Suppressor macrophage treated with lipopolysaccharide for 4 hours (primary cell): ENCODE measurements around the gene SPATA31C2.
"Not testable (repeated sequence)": the region's sequence is repeated elsewhere in the genome, so short reads cannot be mapped to it uniquely, and the experiment has no call there.

Experiments
- DNase-seq: peaks from one replicate; pipeline ENCODE4 v3.0.0-alpha.2; 2020

The SPATA31C2 gene

GRCh38 chr9:88138375-88138774 is at the start of gene SPATA31C2:
Gene SPATA31C2, minus strand, starts transcription at chr9:88138475. Its CDS starts 29 bp downstream, at chr9:88138446.
- DNase-seq = not testable (repeated sequence)

GRCh38 chr9:88187631-88188030 is 49.4 kb upstream of the SPATA31C2 start:
- DNase-seq = no peak

- no peak for DNase-seq
These were observed 48.3 kb upstream of the SPATA31C2 start for GRCh38 chr9:88186495-88187110.

GRCh38 chr9:88184976-88185375 is 46.7 kb upstream of the SPATA31C2 start:
- DNase-seq = no peak

GRCh38 chr9:88183798-88184495 is 45.7 kb upstream of the SPATA31C2 start:
- DNase-seq = no peak

GRCh38 chr9:88182501-88182900 is 44.2 kb upstream of the SPATA31C2 start:
- DNase-seq = no peak

GRCh38 chr9:88180081-88180765 is 41.9 kb upstream of the SPATA31C2 start:
- peak; percentile 37 for DNase-seq

GRCh38 chr9:88179062-88179521 is 40.8 kb upstream of the SPATA31C2 start:
- peak; percentile 13 for DNase-seq

- no peak for DNase-seq
These were observed 40.4 kb upstream of the SPATA31C2 start for GRCh38 chr9:88178641-88179040.

- peak; percentile 10 for DNase-seq
These were observed 39.1 kb upstream of the SPATA31C2 start for GRCh38 chr9:88177371-88177770.

GRCh38 chr9:88174324-88174723 is 36.0 kb upstream of the SPATA31C2 start:
- no peak for DNase-seq

GRCh38 chr9:88173378-88173999 is 35.2 kb upstream of the SPATA31C2 start:
- DNase-seq = peak; percentile 79

GRCh38 chr9:88169700-88170099 is 31.4 kb upstream of the SPATA31C2 start:
- DNase-seq = peak; percentile 10

GRCh38 chr9:88168564-88168963 is 30.3 kb upstream of the SPATA31C2 start:
- DNase-seq = no peak

GRCh38 chr9:88166660-88167059 is 28.4 kb upstream of the SPATA31C2 start:
- no peak for DNase-seq

GRCh38 chr9:88164850-88165249 is 26.6 kb upstream of the SPATA31C2 start:
- peak; percentile 9 for DNase-seq

- no peak for DNase-seq
These were observed 22.9 kb upstream of the SPATA31C2 start for GRCh38 chr9:88161144-88161543.

- DNase-seq = no peak
These were observed 5.8 kb upstream of the SPATA31C2 start for GRCh38 chr9:88143957-88144625.

- no peak for DNase-seq
These were observed 4.9 kb upstream of the SPATA31C2 start for GRCh38 chr9:88143179-88143578.

- DNase-seq = peak; percentile 9
These were observed 4.7 kb downstream of the SPATA31C2 start for GRCh38 chr9:88133552-88133951.

GRCh38 chr9:88129556-88129955 is 8.7 kb downstream of the SPATA31C2 start:
- DNase-seq = not testable (repeated sequence)

- DNase-seq = not testable (repeated sequence)
These were observed 10.5 kb downstream of the SPATA31C2 start for GRCh38 chr9:88127700-88128300.
